SK-N-SH (cell line): Measurements from ENCODE around the gene STS.

Experiments
- GABPA ChIP-seq: IDR thresholded peaks from 2 replicates; pipeline ENCODE4 v1.4.0; 2012; ENCODE audit warnings: low read depth, mild to moderate bottlenecking
- MXI1 ChIP-seq: IDR thresholded peaks from 2 replicates; pipeline ENCODE4 v1.6.1; 2012; ENCODE audit warnings: mild to moderate bottlenecking, low read depth, low read length, improper control_type of control experiment
- PBX3 ChIP-seq: IDR thresholded peaks from 2 replicates; pipeline ENCODE4; 2012
- POLR2AphosphoS5 ChIP-seq: IDR thresholded peaks from 2 replicates; pipeline ENCODE4 v1.6.1; 2012; ENCODE audit warnings: low read depth, low read length
- RXRA ChIP-seq: IDR thresholded peaks from 2 replicates; pipeline ENCODE4 v1.4.0; 2012; ENCODE audit warnings: low read depth, mild to moderate bottlenecking, borderline replicate concordance
- SMC3 ChIP-seq: IDR thresholded peaks from 2 replicates; pipeline ENCODE4 v1.6.1; 2012; ENCODE audit warnings: low read depth, low read length, improper control_type of control experiment
- TF ChIP-seq, protein P1 (sequence below): fragments of 200-600 bp; sonication (generic); IDR thresholded peaks from 2 replicates; pipeline ENCODE4 v1.6.1; 2017; ENCODE audit warnings: antibody characterized with exemption, mild to moderate bottlenecking, moderate library complexity
- TF ChIP-seq, protein P2 (sequence below): IDR thresholded peaks from 2 replicates; pipeline ENCODE4 v1.6.1; 2012; ENCODE audit warnings: mild to moderate bottlenecking, low read depth, low read length, moderate library complexity
- TF ChIP-seq, protein P3 (sequence below): fragments of 150-350 bp; IDR thresholded peaks from 2 replicates; pipeline ENCODE4 v1.6.1; 2017; ENCODE audit warnings: antibody characterized with exemption, low read length, low read depth, borderline replicate concordance

GRCh38 chrX:7146020-7146702, 1.4 kb upstream of the STS start:
- TF ChIP-seq POLR2AphosphoS5 (no peak), SMC3 (no peak), RXRA (no peak), GABPA (no peak), MXI1 (no peak), PBX3 (no peak)
- TF ChIP-seq, protein P1, sequence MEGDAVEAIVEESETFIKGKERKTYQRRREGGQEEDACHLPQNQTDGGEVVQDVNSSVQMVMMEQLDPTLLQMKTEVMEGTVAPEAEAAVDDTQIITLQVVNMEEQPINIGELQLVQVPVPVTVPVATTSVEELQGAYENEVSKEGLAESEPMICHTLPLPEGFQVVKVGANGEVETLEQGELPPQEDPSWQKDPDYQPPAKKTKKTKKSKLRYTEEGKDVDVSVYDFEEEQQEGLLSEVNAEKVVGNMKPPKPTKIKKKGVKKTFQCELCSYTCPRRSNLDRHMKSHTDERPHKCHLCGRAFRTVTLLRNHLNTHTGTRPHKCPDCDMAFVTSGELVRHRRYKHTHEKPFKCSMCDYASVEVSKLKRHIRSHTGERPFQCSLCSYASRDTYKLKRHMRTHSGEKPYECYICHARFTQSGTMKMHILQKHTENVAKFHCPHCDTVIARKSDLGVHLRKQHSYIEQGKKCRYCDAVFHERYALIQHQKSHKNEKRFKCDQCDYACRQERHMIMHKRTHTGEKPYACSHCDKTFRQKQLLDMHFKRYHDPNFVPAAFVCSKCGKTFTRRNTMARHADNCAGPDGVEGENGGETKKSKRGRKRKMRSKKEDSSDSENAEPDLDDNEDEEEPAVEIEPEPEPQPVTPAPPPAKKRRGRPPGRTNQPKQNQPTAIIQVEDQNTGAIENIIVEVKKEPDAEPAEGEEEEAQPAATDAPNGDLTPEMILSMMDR, result no peak
- TF ChIP-seq, protein P2, sequence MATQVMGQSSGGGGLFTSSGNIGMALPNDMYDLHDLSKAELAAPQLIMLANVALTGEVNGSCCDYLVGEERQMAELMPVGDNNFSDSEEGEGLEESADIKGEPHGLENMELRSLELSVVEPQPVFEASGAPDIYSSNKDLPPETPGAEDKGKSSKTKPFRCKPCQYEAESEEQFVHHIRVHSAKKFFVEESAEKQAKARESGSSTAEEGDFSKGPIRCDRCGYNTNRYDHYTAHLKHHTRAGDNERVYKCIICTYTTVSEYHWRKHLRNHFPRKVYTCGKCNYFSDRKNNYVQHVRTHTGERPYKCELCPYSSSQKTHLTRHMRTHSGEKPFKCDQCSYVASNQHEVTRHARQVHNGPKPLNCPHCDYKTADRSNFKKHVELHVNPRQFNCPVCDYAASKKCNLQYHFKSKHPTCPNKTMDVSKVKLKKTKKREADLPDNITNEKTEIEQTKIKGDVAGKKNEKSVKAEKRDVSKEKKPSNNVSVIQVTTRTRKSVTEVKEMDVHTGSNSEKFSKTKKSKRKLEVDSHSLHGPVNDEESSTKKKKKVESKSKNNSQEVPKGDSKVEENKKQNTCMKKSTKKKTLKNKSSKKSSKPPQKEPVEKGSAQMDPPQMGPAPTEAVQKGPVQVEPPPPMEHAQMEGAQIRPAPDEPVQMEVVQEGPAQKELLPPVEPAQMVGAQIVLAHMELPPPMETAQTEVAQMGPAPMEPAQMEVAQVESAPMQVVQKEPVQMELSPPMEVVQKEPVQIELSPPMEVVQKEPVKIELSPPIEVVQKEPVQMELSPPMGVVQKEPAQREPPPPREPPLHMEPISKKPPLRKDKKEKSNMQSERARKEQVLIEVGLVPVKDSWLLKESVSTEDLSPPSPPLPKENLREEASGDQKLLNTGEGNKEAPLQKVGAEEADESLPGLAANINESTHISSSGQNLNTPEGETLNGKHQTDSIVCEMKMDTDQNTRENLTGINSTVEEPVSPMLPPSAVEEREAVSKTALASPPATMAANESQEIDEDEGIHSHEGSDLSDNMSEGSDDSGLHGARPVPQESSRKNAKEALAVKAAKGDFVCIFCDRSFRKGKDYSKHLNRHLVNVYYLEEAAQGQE, result no peak
- TF ChIP-seq, protein P3, sequence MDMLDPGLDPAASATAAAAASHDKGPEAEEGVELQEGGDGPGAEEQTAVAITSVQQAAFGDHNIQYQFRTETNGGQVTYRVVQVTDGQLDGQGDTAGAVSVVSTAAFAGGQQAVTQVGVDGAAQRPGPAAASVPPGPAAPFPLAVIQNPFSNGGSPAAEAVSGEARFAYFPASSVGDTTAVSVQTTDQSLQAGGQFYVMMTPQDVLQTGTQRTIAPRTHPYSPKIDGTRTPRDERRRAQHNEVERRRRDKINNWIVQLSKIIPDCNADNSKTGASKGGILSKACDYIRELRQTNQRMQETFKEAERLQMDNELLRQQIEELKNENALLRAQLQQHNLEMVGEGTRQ, result no peak
